HG02588 (cell line): ENCODE results near the gene PLXNB1.
"Not testable (repeated sequence)": the region's sequence is repeated elsewhere in the genome, so short reads cannot be mapped to it uniquely, and the experiment has no call there.

Experiments
- ATAC-seq: cut with Tn5 transposase; IDR thresholded peaks from one replicate; pipeline ENCODE4 v1.9.1; 2021; ENCODE audit warnings: mild to moderate bottlenecking, moderate library complexity; ENCODE audit not compliant: unreplicated experiment

Gene PLXNB1

GRCh38 chr3:48464713-48465221 is 34.9 kb upstream of the PLXNB1 start:
- ATAC-seq: no peak

GRCh38 chr3:48463703-48464102 is 33.8 kb upstream of the PLXNB1 start:
- ATAC-seq: no peak

GRCh38 chr3:48461767-48462166 is 31.9 kb upstream of the PLXNB1 start:
- not testable (repeated sequence) for ATAC-seq

GRCh38 chr3:48460517-48460902 is 30.6 kb upstream of the PLXNB1 start:
- no peak for ATAC-seq

GRCh38 chr3:48459773-48460516 is 30.1 kb upstream of the PLXNB1 start:
- no peak for ATAC-seq

GRCh38 chr3:48459331-48459730 is 29.4 kb upstream of the PLXNB1 start:
- no peak for ATAC-seq

GRCh38 chr3:48456456-48456855 is 26.6 kb upstream of the PLXNB1 start:
- ATAC-seq: no peak

- ATAC-seq: no peak
Measured at GRCh38 chr3:48451270-48451669, 21.4 kb upstream of the PLXNB1 start.

GRCh38 chr3:48446425-48447193 is 16.7 kb upstream of the PLXNB1 start, which contains the start of gene ATRIP:
ATRIP (plus strand) TSS chr3:48446737; CDS start chr3:48446846, 109 bp downstream.
- ATAC-seq: peak; percentile 82

- ATAC-seq: no peak
Measured at GRCh38 chr3:48446043-48446424, 16.1 kb upstream of the PLXNB1 start.

GRCh38 chr3:48445277-48445882 is 15.5 kb upstream of the PLXNB1 start:
- no peak for ATAC-seq

GRCh38 chr3:48441940-48442339 is 12.1 kb upstream of the PLXNB1 start:
- ATAC-seq: no peak

GRCh38 chr3:48440590-48440958 is 10.7 kb upstream of the PLXNB1 start:
- no peak for ATAC-seq

- peak; percentile 94 for ATAC-seq
Measured at GRCh38 chr3:48439820-48440589, 10.1 kb upstream of the PLXNB1 start, which contains the start of the genes CCDC51 and TMA7. CCDC51 (minus strand) TSS chr3:48440119; CDS start chr3:48435128, 4,991 bp downstream. TMA7 (plus strand) TSS chr3:48440257; CDS start chr3:48440297, 40 bp downstream.

GRCh38 chr3:48437812-48438211 is 7.9 kb upstream of the PLXNB1 start:
- no peak for ATAC-seq

- no peak for ATAC-seq
Measured at GRCh38 chr3:48436855-48437254, 7.0 kb upstream of the PLXNB1 start.

- ATAC-seq: no peak
Measured at GRCh38 chr3:48436477-48436787, 6.5 kb upstream of the PLXNB1 start.

GRCh38 chr3:48435774-48436476 is 6.0 kb upstream of the PLXNB1 start:
- ATAC-seq: no peak

- ATAC-seq: no peak
Measured at GRCh38 chr3:48435223-48435595, 5.3 kb upstream of the PLXNB1 start.

GRCh38 chr3:48434591-48435222 is 4.8 kb upstream of the PLXNB1 start:
- ATAC-seq: no peak
